PFSK-1 (cell line): ENCODE measurements around the gene EEF1AKMT3.

ENCODE experiments used
- FOXP2 ChIP-seq: optimal IDR thresholded peaks from 2 replicates; pipeline ENCODE3; 2011; ENCODE audit warnings: borderline replicate concordance, control low read depth, inconsistent platforms; ENCODE audit not compliant: insufficient read depth; ENCODE audit errors: extremely low read length, extremely low read depth
- POLR2AphosphoS5 ChIP-seq: IDR thresholded peaks from 2 replicates; pipeline ENCODE4 v1.6.1; 2012; ENCODE audit warnings: low read depth, mild to moderate bottlenecking, control low read depth, low read length, moderate library complexity
- SIN3A ChIP-seq: IDR thresholded peaks from 2 replicates; pipeline ENCODE4 v1.6.1; 2012; ENCODE audit warnings: mild to moderate bottlenecking, low read length, moderate library complexity, borderline replicate concordance; ENCODE audit not compliant: insufficient read depth
- TAF1 ChIP-seq: IDR thresholded peaks from 2 replicates; pipeline ENCODE4 v1.6.1; 2012; ENCODE audit warnings: low read length, control low read depth, borderline replicate concordance; ENCODE audit not compliant: insufficient read depth
- TF ChIP-seq, protein P1 (sequence below), 2 experiments: IDR thresholded peaks; 2 replicates each; pipeline versions ENCODE4 v1.6.1 to v1.8.0; 2011 to 2012; ENCODE audit warnings: low read depth in 2 of 2, low read length in 2 of 2, control low read depth in 1 of 2, inconsistent platforms in 1 of 2, mild to moderate bottlenecking in 1 of 2, moderate library complexity in 1 of 2; ENCODE audit not compliant: insufficient read depth in 1 of 2

Gene EEF1AKMT3

DNA sequence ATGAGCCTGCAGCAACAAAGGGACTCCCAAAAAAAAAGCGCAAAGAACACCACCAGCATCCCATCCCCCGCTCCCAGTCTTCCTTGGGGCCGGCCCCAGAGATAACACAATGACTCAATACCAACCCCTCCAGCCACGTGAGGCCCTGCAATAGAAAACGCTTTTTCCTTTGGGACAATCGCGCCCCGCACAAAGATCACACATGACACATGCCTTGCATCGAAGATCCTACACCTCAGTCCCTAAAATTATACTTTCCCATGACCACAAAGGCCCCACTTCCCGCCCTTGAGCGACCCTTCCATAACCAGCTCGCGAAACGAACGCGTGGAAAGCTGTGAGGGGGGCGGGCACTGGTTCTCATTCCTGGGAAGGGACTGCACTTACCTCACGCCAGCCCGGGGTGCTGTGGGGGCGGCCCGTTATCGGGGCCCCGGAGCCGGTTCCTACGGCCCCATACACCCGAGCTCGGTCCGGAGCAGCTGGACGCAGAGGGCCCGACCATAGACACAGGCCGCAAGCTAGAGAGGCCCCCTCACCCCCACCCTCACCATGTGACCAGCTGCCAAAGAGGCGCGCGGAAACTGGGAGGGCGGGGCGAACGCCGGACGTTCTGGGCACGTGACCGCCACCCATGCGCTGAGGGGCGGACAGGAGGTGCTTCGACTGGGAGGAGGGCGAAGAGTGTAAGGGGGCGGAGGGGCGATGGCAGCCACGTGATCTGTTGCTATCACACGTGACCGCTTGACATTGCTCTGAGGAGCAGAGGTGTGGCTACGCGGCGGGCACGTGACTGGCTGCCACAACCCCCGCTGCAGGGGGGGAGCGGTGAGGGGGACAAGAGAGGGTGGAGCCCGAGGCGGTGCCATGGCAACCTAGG lies 20.4 kb upstream of the EEF1AKMT3 start, which contains the start of gene CDK4:
TSS of gene CDK4 (minus strand) at position 523 of the 880 bp plus-strand sequence. CDS start 593 bp downstream, outside the sequence.
- TF ChIP-seq FOXP2 (no peak), SIN3A (peak; percentile 82; the same call in 1 of the 2 replicates), POLR2AphosphoS5 (peak; percentile 88), TAF1 (peak; percentile 84; the same call in 1 of the 2 replicates)
- TF ChIP-seq, protein P1, sequence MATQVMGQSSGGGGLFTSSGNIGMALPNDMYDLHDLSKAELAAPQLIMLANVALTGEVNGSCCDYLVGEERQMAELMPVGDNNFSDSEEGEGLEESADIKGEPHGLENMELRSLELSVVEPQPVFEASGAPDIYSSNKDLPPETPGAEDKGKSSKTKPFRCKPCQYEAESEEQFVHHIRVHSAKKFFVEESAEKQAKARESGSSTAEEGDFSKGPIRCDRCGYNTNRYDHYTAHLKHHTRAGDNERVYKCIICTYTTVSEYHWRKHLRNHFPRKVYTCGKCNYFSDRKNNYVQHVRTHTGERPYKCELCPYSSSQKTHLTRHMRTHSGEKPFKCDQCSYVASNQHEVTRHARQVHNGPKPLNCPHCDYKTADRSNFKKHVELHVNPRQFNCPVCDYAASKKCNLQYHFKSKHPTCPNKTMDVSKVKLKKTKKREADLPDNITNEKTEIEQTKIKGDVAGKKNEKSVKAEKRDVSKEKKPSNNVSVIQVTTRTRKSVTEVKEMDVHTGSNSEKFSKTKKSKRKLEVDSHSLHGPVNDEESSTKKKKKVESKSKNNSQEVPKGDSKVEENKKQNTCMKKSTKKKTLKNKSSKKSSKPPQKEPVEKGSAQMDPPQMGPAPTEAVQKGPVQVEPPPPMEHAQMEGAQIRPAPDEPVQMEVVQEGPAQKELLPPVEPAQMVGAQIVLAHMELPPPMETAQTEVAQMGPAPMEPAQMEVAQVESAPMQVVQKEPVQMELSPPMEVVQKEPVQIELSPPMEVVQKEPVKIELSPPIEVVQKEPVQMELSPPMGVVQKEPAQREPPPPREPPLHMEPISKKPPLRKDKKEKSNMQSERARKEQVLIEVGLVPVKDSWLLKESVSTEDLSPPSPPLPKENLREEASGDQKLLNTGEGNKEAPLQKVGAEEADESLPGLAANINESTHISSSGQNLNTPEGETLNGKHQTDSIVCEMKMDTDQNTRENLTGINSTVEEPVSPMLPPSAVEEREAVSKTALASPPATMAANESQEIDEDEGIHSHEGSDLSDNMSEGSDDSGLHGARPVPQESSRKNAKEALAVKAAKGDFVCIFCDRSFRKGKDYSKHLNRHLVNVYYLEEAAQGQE (IDR thresholded peaks at IDR 0.05; ENCODE audit: insufficient read depth in 1 of 2, low read depth in 2 of 2, low read length in 2 of 2): 0 out of 4 replicates have a peak, but pooled peaks of 1 of the 2 experiments have one; percentile 40

DNA sequence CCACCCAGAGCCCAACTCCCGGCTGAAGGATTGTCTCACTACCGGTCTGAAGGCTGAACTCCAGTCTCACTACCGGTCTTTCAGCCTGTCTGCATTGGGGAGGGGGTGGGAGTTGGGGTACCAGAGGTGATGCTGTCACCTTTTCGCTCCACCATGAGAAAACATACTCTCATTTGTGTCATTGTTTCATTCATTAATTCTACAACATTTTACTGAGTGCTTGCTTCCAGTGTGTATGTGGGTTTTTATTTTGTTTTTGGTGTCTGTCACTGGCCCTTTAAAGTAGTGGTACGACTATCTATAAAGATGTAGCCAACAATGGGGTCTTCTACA lies 19.8 kb upstream of the EEF1AKMT3 start:
- TF ChIP-seq SIN3A (no peak), FOXP2 (no peak)

DNA sequence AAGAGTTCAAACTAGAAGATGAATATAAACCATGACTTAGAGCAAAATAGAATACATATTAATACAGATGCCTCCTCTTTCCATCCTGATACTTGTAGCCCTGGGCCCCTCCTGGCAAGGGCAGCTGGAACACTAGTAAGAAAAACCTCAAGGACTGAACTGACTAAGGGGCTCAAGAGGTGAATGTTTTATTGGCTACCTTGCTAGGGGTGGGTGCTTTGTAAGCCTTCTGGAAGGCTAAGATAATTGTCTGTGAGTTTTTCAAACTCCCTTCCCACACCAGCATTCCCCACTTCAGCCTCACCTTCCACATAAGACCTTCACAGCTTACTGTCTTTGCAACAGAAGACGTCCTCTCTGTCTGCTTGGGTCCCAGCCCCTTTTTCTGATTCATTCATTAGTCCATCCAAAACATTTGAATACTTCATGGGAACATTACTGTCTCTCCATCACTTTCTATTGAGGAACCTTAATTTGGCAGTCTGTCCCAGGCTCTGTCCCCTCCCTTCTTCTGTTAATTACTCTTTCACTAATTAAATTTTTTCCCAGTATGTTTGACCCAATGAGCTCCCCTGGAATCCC lies 18.6 kb upstream of the EEF1AKMT3 start:
- TF ChIP-seq, protein P1 (IDR thresholded peaks at IDR 0.05; ENCODE audit: insufficient read depth in 1 of 2, low read depth in 2 of 2, low read length in 2 of 2): no peak
- TF ChIP-seq TAF1 (no peak), POLR2AphosphoS5 (no peak), SIN3A (no peak), FOXP2 (no peak)

DNA sequence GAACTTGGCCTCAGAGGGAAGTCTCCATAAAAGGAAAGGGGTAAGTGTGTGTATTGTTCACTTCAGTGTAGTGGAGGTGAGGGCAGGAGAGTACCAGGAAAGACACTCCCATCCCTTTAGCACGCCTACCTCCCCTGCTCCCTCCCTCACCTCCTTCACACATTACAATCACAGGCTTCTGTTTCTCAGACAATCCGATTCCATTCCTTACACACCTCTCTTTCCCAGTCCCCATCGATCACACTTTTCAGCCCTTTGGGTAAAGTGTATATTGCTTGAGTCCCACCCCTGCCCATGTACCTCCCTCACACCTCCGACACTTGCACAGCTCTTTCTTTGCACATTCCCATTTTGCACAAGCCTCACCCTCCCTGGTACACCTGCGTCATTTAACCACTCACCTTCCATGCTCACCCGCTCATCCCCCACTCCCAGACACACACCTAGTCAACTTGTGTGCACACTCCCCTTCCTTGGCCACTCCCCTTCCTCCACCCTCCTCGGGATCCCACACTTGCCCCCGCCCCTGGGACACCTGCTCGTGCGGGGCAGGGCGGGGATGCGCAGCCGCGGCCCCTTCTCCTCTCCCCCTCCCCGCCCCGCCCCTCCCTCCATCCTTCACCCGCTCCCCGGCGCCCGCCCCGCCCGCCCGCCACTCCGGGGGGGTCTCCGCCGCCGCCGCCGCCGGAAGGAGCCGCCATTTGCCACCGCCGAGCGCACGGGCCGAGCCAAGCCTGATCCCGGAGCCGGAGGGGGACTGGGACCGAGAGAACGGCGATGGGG lies 17.8 kb upstream of the EEF1AKMT3 start, which contains the start of gene MARCHF9:
TSS of gene MARCHF9 (plus strand) at position 693 of the 783 bp plus-strand sequence. CDS start 426 bp downstream, outside the sequence.
- no peak for TF ChIP-seq POLR2AphosphoS5
- no peak for TF ChIP-seq FOXP2
- no peak for TF ChIP-seq TAF1
- TF ChIP-seq, protein P1 (IDR thresholded peaks at IDR 0.05; ENCODE audit: insufficient read depth in 1 of 2, low read depth in 2 of 2, low read length in 2 of 2): no peak
- no peak for TF ChIP-seq SIN3A

DNA sequence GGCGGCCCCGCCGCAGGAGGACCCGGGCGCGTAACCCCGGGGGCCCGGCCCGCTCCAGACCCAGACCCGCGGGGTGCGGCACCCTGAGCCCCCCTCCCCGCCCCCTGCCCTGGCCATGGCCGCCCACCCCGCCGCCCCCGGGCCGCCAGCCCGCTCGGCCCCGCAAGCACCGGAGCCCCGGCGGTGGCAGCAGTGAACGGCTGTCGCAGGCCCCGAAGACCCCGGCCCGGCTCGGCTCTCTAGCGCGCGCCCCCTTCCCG lies 17.3 kb upstream of the EEF1AKMT3 start:
- TF ChIP-seq SIN3A (no peak), TAF1 (no peak), FOXP2 (no peak), POLR2AphosphoS5 (no peak)
- TF ChIP-seq, protein P1 (IDR thresholded peaks at IDR 0.05; ENCODE audit: insufficient read depth in 1 of 2, low read depth in 2 of 2, low read length in 2 of 2): no peak
